Measurements from ENCODE around the gene TCFL5.

DNA sequence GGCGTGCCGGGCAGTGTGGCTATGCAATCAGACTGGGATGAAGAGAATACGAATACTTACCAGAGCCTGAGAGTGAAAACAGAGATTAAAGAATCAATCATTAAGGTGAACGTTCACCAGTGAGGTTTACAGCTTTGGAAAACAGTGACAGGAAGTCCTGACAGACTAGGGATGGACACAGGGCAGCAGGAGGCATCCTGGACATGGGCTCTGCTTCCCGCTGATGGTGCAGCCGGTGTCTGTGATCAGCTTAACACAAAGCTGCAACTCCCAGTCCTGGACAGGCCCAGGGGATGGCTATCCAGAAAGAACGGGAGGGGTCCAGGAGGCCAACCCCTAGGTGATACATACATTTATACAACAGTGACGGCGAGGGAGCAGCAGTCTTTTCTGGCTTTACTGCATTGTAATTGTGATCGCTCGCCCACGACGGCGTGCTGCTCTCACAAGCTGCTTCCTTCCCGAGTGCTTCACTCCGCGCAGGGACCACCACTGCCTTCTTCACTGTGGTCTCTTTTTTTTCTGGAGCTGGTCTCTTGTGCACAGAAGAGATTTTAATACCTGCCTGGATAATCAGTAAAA lies 44.0 kb upstream of the TCFL5 start:
- TF ChIP-seq, protein P1, sequence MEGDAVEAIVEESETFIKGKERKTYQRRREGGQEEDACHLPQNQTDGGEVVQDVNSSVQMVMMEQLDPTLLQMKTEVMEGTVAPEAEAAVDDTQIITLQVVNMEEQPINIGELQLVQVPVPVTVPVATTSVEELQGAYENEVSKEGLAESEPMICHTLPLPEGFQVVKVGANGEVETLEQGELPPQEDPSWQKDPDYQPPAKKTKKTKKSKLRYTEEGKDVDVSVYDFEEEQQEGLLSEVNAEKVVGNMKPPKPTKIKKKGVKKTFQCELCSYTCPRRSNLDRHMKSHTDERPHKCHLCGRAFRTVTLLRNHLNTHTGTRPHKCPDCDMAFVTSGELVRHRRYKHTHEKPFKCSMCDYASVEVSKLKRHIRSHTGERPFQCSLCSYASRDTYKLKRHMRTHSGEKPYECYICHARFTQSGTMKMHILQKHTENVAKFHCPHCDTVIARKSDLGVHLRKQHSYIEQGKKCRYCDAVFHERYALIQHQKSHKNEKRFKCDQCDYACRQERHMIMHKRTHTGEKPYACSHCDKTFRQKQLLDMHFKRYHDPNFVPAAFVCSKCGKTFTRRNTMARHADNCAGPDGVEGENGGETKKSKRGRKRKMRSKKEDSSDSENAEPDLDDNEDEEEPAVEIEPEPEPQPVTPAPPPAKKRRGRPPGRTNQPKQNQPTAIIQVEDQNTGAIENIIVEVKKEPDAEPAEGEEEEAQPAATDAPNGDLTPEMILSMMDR (IDR thresholded peaks at IDR 0.05), result no peak
- TF ChIP-seq POLR2A (IDR thresholded peaks at IDR 0.05), result no peak
